Measurements from ENCODE around the gene MDM4. TPM values are rescaled to one million over a fixed set of nuclear protein-coding genes. Genes with fewer than 3 reads are reported as not detected.

The MDM4 gene
- total RNA-seq, 1 donor from 2014 or later, result 101 TPM

GRCh38 chr1:204506969-204507316, 9.3 kb upstream of the MDM4 start:
- Mint-ChIP-seq H3K4me3 (peak overlapping the region; percentile 96), H3K27me3 (peaks cover 13% of the 10 kb centered on the region), H3K36me3 (peaks cover 12% of the 10 kb centered on the region), H3K27ac (peak overlapping the region; percentile 99), H3K4me1 (ENCODE audit: unreplicated experiment) (peaks cover 34% of the 10 kb centered on the region), H3K9me3 (no peaks in the 10 kb centered on the region)
- peak; percentile 92 for DNase-seq (ENCODE audit: extremely low spot score, unreplicated experiment)
- TF ChIP-seq, protein P1, sequence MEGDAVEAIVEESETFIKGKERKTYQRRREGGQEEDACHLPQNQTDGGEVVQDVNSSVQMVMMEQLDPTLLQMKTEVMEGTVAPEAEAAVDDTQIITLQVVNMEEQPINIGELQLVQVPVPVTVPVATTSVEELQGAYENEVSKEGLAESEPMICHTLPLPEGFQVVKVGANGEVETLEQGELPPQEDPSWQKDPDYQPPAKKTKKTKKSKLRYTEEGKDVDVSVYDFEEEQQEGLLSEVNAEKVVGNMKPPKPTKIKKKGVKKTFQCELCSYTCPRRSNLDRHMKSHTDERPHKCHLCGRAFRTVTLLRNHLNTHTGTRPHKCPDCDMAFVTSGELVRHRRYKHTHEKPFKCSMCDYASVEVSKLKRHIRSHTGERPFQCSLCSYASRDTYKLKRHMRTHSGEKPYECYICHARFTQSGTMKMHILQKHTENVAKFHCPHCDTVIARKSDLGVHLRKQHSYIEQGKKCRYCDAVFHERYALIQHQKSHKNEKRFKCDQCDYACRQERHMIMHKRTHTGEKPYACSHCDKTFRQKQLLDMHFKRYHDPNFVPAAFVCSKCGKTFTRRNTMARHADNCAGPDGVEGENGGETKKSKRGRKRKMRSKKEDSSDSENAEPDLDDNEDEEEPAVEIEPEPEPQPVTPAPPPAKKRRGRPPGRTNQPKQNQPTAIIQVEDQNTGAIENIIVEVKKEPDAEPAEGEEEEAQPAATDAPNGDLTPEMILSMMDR (conservative IDR thresholded peaks at IDR 0.05), result no peak

DNA sequence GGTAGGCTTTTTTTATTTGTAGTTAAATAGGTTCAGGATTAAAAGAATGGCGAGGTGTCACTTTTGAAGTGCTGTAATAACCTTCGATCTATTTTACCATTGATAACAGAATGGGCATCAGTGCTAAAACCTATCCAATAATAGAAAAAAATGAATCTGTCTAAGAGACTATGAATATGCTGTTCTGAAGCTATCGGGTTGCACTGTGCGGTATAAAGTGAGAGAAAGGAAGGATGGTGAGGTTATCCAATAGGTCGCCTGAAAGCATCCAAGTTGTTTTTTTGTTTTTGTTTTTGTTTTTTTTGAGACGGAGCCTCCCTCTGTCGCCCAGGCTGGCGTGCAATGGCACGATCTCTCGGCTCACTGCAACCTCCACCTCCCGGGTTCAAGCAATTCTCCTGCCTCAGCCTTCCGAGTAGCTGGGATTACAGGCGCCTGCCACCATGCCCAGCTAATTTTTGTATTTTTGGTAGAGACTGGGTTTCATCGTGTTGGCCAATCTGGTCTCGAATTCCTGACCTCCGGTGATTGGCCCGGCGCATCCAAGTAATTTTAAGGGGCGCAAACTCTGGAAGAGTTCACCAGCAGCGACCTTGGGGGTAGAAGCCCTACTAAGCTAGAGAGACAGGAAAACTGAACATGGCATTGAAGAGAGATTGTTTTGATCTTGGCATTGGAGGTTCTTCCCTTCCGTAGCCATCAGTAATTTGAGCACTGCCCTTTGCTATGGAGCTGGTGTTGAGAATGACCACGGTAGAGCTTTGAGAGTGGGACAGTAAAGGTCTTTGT, 8.7 kb upstream of the MDM4 start:
- H3K27ac Mint-ChIP-seq, result peak overlapping the region; percentile 99
- H3K27me3 Mint-ChIP-seq, result peaks cover 13% of the 10 kb centered on the region

GRCh38 chr1:204509186-204509635, 7.0 kb upstream of the MDM4 start:
- Mint-ChIP-seq H3K27me3 (peaks cover 13% of the 10 kb centered on the region), H3K9me3 (no peaks in the 10 kb centered on the region)

More for the DNA sequence above, 8.7 kb upstream of the MDM4 start:
- Mint-ChIP-seq H3K4me1 (ENCODE audit: unreplicated experiment) (peaks cover 34% of the 10 kb centered on the region), H3K36me3 (peaks cover 12% of the 10 kb centered on the region), H3K9me3 (no peaks in the 10 kb centered on the region), H3K4me3 (peak overlapping the region; percentile 96)
- TF ChIP-seq, protein P1 (conservative IDR thresholded peaks at IDR 0.05), result no peak
- no peak for DNase-seq (ENCODE audit: extremely low spot score, unreplicated experiment)

GRCh38 chr1:204511366-204511765, 4.8 kb upstream of the MDM4 start:
- Mint-ChIP-seq H3K27ac (peak overlapping the region; percentile 35), H3K4me1 (ENCODE audit: unreplicated experiment) (peaks cover 9% of the 10 kb centered on the region), H3K4me3 (no peak overlapping the region), H3K27me3 (peaks cover 10% of the 10 kb centered on the region), H3K36me3 (peaks cover 9% of the 10 kb centered on the region), H3K9me3 (no peaks in the 10 kb centered on the region)
- DNase-seq (ENCODE audit: extremely low spot score, unreplicated experiment), result no peak
- TF ChIP-seq, protein P1 (conservative IDR thresholded peaks at IDR 0.05), result no peak

More at GRCh38 chr1:204509186-204509635, 7.0 kb upstream of the MDM4 start:
- Mint-ChIP-seq H3K4me3 (peak overlapping the region; percentile 41), H3K36me3 (peaks cover 12% of the 10 kb centered on the region), H3K27ac (no peak overlapping the region), H3K4me1 (ENCODE audit: unreplicated experiment) (peaks cover 20% of the 10 kb centered on the region)
- no peak for DNase-seq (ENCODE audit: extremely low spot score, unreplicated experiment)
- TF ChIP-seq, protein P1 (conservative IDR thresholded peaks at IDR 0.05), result no peak

DNA sequence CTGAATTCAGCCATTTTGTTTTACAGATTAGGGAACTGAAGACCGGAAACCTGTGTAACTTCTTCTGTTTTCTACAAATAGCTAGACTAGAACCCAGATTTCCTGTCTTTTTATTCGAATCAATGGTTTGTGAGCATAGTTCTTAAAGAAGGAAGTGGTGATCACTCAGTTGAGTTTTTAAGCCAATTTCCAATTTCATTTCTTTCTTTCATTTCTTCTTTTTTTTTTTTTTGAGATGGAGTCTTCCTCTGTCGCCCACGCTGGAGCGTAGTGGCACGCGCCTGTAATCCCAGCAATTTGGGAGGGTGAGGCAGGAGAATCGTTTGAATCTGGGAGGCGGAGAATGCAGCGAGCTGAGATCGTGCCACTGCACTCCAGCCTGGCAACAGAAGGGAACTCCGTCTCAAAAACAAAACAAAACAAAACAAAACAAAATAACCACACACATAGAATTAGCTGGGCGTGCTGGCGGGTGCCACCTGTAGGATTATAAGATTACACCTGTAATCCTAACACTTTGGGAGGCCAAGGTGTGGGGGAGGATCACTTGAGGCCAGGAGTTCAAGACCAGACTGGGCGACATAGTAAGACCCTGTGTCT, 3.0 kb upstream of the MDM4 start:
- no peaks in the 10 kb centered on the region for H3K9me3 Mint-ChIP-seq
- TF ChIP-seq, protein P1 (conservative IDR thresholded peaks at IDR 0.05), result no peak
- H3K4me3 Mint-ChIP-seq, result no peak overlapping the region
- no peak for DNase-seq (ENCODE audit: extremely low spot score, unreplicated experiment)
- peaks cover 7% of the 10 kb centered on the region for H3K4me1 Mint-ChIP-seq (ENCODE audit: unreplicated experiment)
- no peaks in the 10 kb centered on the region for H3K27me3 Mint-ChIP-seq
- H3K27ac Mint-ChIP-seq, result peak overlapping the region; percentile 40
- peaks cover 2% of the 10 kb centered on the region for H3K36me3 Mint-ChIP-seq

Measured in type B pancreatic cell (in vitro differentiated cells).